Pancreas (tissue), 10 donors: Measurements from ENCODE around the gene LRPAP1. TPM values are rescaled to one million over a fixed set of nuclear protein-coding genes. Genes with fewer than 3 reads are reported as not detected.
A peak's percentile ranks its signal among the peaks of the same experiment; 100 is the strongest.

Source experiments
- ATAC-seq, 4 donors: fragments of 200-7000 bp; cut with Tn5 transposase; one replicate each; pipeline versions ENCODE4 v1.8.0 to v1.9.1; 2020; ENCODE audit warnings: mild to moderate bottlenecking in 4 of 4, moderate library complexity in 4 of 4
- DNase-seq, 6 donors: peaks; one replicate each; pipeline ENCODE4 v3.0.0-alpha.2; 2020
- FAIRE-seq: peaks from 2 replicates; lab custom pipeline; 2012; peaks lifted over from hg19 to GRCh38; lab: Jason Lieb, UNC
- H3K27ac ChIP-seq, 4 donors: fragments of 200-600 bp; sonication (generic); 1 replicate in 3 of 4; 2 replicates in 1 of 4; pipeline versions ENCODE4 v1.5.0 to v1.8.0; 2020
- H3K27me3 ChIP-seq, 4 donors: fragments of 200-600 bp; one replicate each; pipeline ENCODE4 v1.8.0; 2021
- H3K36me3 ChIP-seq, 3 donors: fragments of 200-600 bp; sonication (generic) in 1 of 3; one replicate each; pipeline versions ENCODE4 v1.5.0 to v1.8.0; 2020 to 2021
- H3K4me1 ChIP-seq, 3 donors: fragments of 200-600 bp; one replicate each; pipeline ENCODE4 v1.8.0; 2021
- H3K4me3 ChIP-seq, 4 donors: fragments of 200-600 bp; sonication (generic) in 2 of 4; one replicate each; pipeline versions ENCODE4 v1.5.0 to v1.8.0; 2020 to 2021
- H3K9me3 ChIP-seq, 4 donors: fragments of 200-600 bp; one replicate each; pipeline ENCODE4 v1.8.0; 2021
- CTCF ChIP-seq, 4 donors: fragments of 200-600 bp; sonication (generic) in 3 of 4; IDR thresholded peaks; one replicate each; pipeline versions ENCODE4 v1.5.0 to v1.8.0; 2021; ENCODE audit warnings: antibody characterized with exemption in 4 of 4
- WGBS, 2 donors: extraction: QIAGEN DNeasy Blood & Tissue Kit; methylation state at CpG; one replicate each; pipeline ENCODE4 v1.1.7; 2013; 5-methylcytosine and 5-hydroxymethylcytosine counted together
- intact Hi-C, 3 donors: fragments of 100-400 bp; cut with DNase I; formaldehyde crosslinking; loops; one replicate each; pipeline versions ENCODE4 v1.11.1 to v1.14.2; 2022
- polyA plus RNA-seq, 2 donors: library from polyadenylated mRNA; stranded (reverse); fragments of 200-250 nt; gene quantifications; one replicate each; pipeline ENCODE4 v1.2.3, GENCODE V29; 2013
- total RNA-seq, 6 donors: library from RNA; stranded (reverse); fragmentation: NEBNext Ultra II Directional in 4 of 6; extraction: Animal tissue kit (Norgen Biotek cat#: 25700) in 4 of 6; gene quantifications; one replicate each; pipeline versions ENCODE4 v1.2.1 to v1.2.4, GENCODE V29; 2021 to 2023
- donor health status: healthy with polysubstance abuse.
- donor health status: DM: no; HTN: no; CAD: no; lungs with moderate emphysema.
- donor health status: DM: no; HTN: no; CAD: no.
- donor health status: control.
- donor health status: control.
- donor health status: Bipolar disorder and iron deficiency.
- donor health status: DM: yes; HTN: yes; CAD: no.
- donor health status: DM: no; HTN: no; CAD: no.
- donor health status: DM: no; HTN: no; CAD: no.
- donor health status: DM: yes; HTN: yes; CAD: no.

LRPAP1 gene
- total and polyA plus RNA-seq, 8 donors, result 30.4 to 129 (median 110) TPM

GRCh38 chr4:3481783-3482393, 50.3 kb downstream of the LRPAP1 start:
- intact Hi-C loops, result loop anchor here in 1 of 3 donors (5.0 kb wide), 1 partner anchor 140 kb away; no protein-coding TSS in a partner anchor
- H3K27me3 ChIP-seq, result no peaks in the 10 kb centered on the region
- ATAC-seq, result no peak

DNA sequence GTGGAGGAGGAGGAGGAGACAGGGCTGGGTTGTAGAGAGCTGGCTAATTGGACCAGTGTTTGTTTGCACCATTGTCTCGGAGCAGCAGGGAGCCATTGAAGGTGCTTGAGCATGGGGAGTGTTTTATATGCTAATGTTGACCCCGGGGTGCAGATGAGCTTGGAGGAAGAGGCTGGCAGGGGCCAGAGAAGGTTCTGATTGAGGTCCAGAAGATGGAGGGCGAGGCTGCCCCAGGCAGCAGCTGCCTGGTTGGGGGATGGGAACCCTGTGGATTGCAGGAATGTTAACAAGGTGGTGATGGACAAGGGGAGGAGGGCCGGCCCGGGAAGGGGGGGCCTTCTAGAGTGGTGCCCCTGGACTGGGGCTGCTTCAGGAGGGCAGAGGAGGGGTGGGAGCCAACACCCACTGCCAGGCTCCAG, 51.1 kb downstream of the LRPAP1 start:
- WGBS, 2 donors, result 51 to 61% methylated on average over 5 of the region's 5 CpGs
- FAIRE-seq (no peak), DNase-seq (peak in 1 of 6 donors; percentile 70), ATAC-seq (no peak)
- Histone ChIP-seq H3K4me3 (no peak overlapping the region), H3K27me3 (no peaks in the 10 kb centered on the region), H3K4me1 (no peaks in the 10 kb centered on the region), H3K9me3 (no peaks in the 10 kb centered on the region), H3K36me3 (peaks cover 0 to 7% (median 0%) of the 10 kb centered on the region in 3 donors), H3K27ac (no peak overlapping the region)
- intact Hi-C loops, result loop anchor here in 1 of 3 donors (5.0 kb wide), 1 partner anchor 139 kb away; no protein-coding TSS in a partner anchor
- TF ChIP-seq CTCF (IDR thresholded peaks at IDR 0.05), result no peak

More at GRCh38 chr4:3481783-3482393, 50.3 kb downstream of the LRPAP1 start:
- Histone ChIP-seq H3K36me3 (peaks cover 0 to under 1% (median 0%) of the 10 kb centered on the region in 3 donors), H3K9me3 (no peaks in the 10 kb centered on the region), H3K27ac (no peak overlapping the region), H3K4me1 (no peaks in the 10 kb centered on the region), H3K4me3 (no peak overlapping the region)
- peak in 1 of 6 donors; percentile 44 for DNase-seq
- no peak for FAIRE-seq
- no peak for TF ChIP-seq CTCF (IDR thresholded peaks at IDR 0.05)
- 90% methylated on average over 19 of the region's 19 CpGs for WGBS, 2 donors

DNA sequence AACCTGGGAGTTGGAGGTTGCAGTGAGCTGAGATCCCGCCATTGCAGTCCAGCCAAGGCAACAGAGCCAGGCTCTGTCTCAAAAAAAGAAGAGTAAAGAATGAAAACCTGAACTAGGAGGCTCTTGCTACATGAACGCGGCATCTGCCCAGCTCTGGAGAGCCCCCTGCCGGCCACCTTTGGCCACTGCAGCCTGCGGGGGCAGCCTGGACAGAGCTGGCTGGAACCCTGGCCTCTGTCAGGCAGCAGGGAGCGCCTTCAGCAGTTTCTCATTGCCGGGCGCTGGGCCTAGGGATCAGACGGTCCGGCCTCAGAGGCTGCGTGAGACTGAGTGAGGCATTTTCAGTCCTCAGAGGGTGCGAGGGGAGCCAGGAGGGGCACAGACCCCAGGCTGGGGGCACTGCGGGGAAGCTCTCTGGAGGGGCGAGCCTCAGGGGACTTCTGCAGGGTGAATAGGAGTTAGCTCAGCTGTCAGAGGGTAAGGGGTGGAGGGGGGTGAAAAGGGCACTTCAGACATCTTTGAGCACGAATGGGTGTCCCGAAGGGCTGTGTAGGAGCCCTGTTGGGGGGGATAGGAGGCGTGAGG, 51.6 kb downstream of the LRPAP1 start:
- WGBS, 2 donors, result 29 to 31% methylated on average over 17 of the region's 17 CpGs
- no peaks in the 10 kb centered on the region for H3K4me1 ChIP-seq
- intact Hi-C loops, result loop anchor here in 1 of 3 donors (5.0 kb wide), 1 partner anchor 138 kb away; no protein-coding TSS in a partner anchor

GRCh38 chr4:3479358-3480101, 52.7 kb downstream of the LRPAP1 start:
- Histone ChIP-seq H3K27ac (no peak overlapping the region), H3K9me3 (no peaks in the 10 kb centered on the region), H3K4me3 (no peak overlapping the region), H3K27me3 (no peaks in the 10 kb centered on the region), H3K4me1 (no peaks in the 10 kb centered on the region), H3K36me3 (peaks cover 0 to 7% (median 0%) of the 10 kb centered on the region in 3 donors)
- TF ChIP-seq CTCF (IDR thresholded peaks at IDR 0.05), result no peak
- WGBS, 2 donors, result 82 to 87% methylated on average over 25 of the region's 25 CpGs
- FAIRE-seq (no peak), ATAC-seq (peak in 1 of 4 donors; percentile 2), DNase-seq (peak in 2 of 6 donors; percentile 36 to 80)
- intact Hi-C loops, result loop anchor here in 2 of 3 donors (5.0 to 10.0 kb wide), 2 partner anchors 135 to 137 kb away; no protein-coding TSS in a partner anchor

More for the DNA sequence above, 51.6 kb downstream of the LRPAP1 start:
- H3K27me3 ChIP-seq, result no peaks in the 10 kb centered on the region
- peak; percentile 42 to 96 (median 81) for DNase-seq
- H3K4me3 ChIP-seq, result no peak overlapping the region
- no peaks in the 10 kb centered on the region for H3K9me3 ChIP-seq
- TF ChIP-seq CTCF (IDR thresholded peaks at IDR 0.05), result peak; percentile 98 to 100 (median 100)
- H3K36me3 ChIP-seq, result peaks cover 0 to 7% (median 0%) of the 10 kb centered on the region in 3 donors
- no peak overlapping the region for H3K27ac ChIP-seq
- FAIRE-seq, result no peak
- ATAC-seq, result peak; percentile 67 to 90 (median 84)
